C4-2B (cell line): Measurements from ENCODE around the gene PHC3.
"Not testable (repeated sequence)": the region's sequence is repeated elsewhere in the genome, so short reads cannot be mapped to it uniquely, and the experiment has no call there.

Experiments used
- H3K27ac ChIP-seq: fragments of 450-650 bp; 2 replicates; pipeline ENCODE4 v1.5.1; 2017
- CTCF ChIP-seq: fragments of 450-650 bp; conservative IDR thresholded peaks from 2 replicates; pipeline ENCODE4 v1.5.1; 2017; ENCODE audit warnings: mild to moderate bottlenecking
- ZFX ChIP-seq: fragments of 450-650 bp; IDR thresholded peaks from 2 replicates; pipeline ENCODE4 v1.6.1; 2017

PHC3 gene

GRCh38 chr3:170128977-170129431 lies 52.5 kb downstream of the PHC3 start:
- TF ChIP-seq CTCF, result no peak
- no peak for TF ChIP-seq ZFX
- H3K27ac ChIP-seq, result peak overlapping the region; percentile 15; the same call in 1 of the 2 replicates

- peak overlapping the region; percentile 15; the same call in 1 of the 2 replicates for H3K27ac ChIP-seq
- TF ChIP-seq ZFX (no peak), CTCF (no peak)
These were observed 53.1 kb downstream of the PHC3 start for GRCh38 chr3:170128259-170128976.

GRCh38 chr3:170117134-170117533 lies 64.4 kb downstream of the PHC3 start:
- TF ChIP-seq ZFX (no peak), CTCF (peak; percentile 33; the same call in 1 of the 2 replicates)

GRCh38 chr3:170114165-170114564 lies 67.4 kb downstream of the PHC3 start:
- not testable (repeated sequence) for H3K27ac ChIP-seq

More at GRCh38 chr3:170117134-170117533, 64.4 kb downstream of the PHC3 start:
- H3K27ac ChIP-seq, result no peak overlapping the region

GRCh38 chr3:170111147-170111771 lies 70.3 kb downstream of the PHC3 start:
- no peak overlapping the region for H3K27ac ChIP-seq
- no peak for TF ChIP-seq CTCF
- TF ChIP-seq ZFX, result no peak

- no peak for TF ChIP-seq CTCF
- TF ChIP-seq ZFX, result no peak
- H3K27ac ChIP-seq, result no peak overlapping the region
These were observed 71.8 kb downstream of the PHC3 start for GRCh38 chr3:170109579-170110293.

- H3K27ac ChIP-seq, result no peak overlapping the region
- no peak for TF ChIP-seq ZFX
- TF ChIP-seq CTCF, result no peak
These were observed 72.6 kb downstream of the PHC3 start for GRCh38 chr3:170108955-170109354.
